Dermis microvascular lymphatic vessel endothelial cell (primary cell): ENCODE measurements around the gene ZNF584. TPM values are rescaled to one million over a fixed set of nuclear protein-coding genes. Genes with fewer than 3 reads are reported as not detected.

ENCODE experiments used
- DNase-seq, 2 donors: peaks; one replicate each; pipeline versions ENCODE4 v3.0.0 to v3.0.0-alpha.2; 2010; ENCODE audit warnings: low read depth in 2 of 2
- total RNA-seq: library from RNA; depleted of rRNA; stranded (reverse); fragments of >200 nt; gene quantifications from 2 replicates; pipeline ENCODE4 v1.2.1, GENCODE V29; 2014

The ZNF584 gene
- total RNA-seq, 1 donor from 2014 or later: 7.7 TPM

- DNase-seq: no peak
Observed at GRCh38 chr19:58466089-58466759, 57.8 kb downstream of the ZNF584 start.

- DNase-seq: peak; percentile 95 to 98
Observed at GRCh38 chr19:58466760-58467589, 58.5 kb downstream of the ZNF584 start, which contains the start of gene ZNF324. TSS of gene ZNF324 (plus strand) at chr19:58467080. CDS start at chr19:58469186, 2,106 bp downstream.

Other genes with a start within 250 kb of the ZNF584 start
- gene ZNF274, start 225.6 kb upstream of the ZNF584 start, total RNA-seq: 9.6 and 13.5 TPM in 2 replicates
- gene ZNF544, start 179.7 kb upstream of the ZNF584 start, total RNA-seq: 39.0 and 47.8 TPM in 2 replicates
- gene ZNF8, start 129.7 kb upstream of the ZNF584 start, total RNA-seq: 3.0 and 4.8 TPM in 2 replicates
- 11.4 and 18.7 TPM in 2 replicates for gene ERVK3-1, start 103.3 kb upstream of the ZNF584 start, total RNA-seq
- gene ZSCAN22, start 81.7 kb upstream of the ZNF584 start, total RNA-seq: 1.7 and 2.4 TPM in 2 replicates
- 4.3 and 5.4 TPM in 2 replicates for gene A1BG, start 55.2 kb upstream of the ZNF584 start, total RNA-seq
- 0.51 and 0.89 TPM in 2 replicates for gene ZNF497, start 45.9 kb upstream of the ZNF584 start, total RNA-seq
- 1.7 and 3.7 TPM in 2 replicates for gene ZNF837, start 27.6 kb upstream of the ZNF584 start, total RNA-seq
- 2,588 and 2,654 TPM in 2 replicates for gene RPS5, start 21.4 kb upstream of the ZNF584 start, total RNA-seq
- gene RNF225, start 13.0 kb upstream of the ZNF584 start, total RNA-seq: not detected in 2 replicates
- gene ZNF132, start 31.5 kb downstream of the ZNF584 start, total RNA-seq: 4.1 and 6.2 TPM in 2 replicates
- 6.0 and 7.6 TPM in 2 replicates for gene ZNF324B, start 43.0 kb downstream of the ZNF584 start, total RNA-seq
- 8.9 and 12.4 TPM in 2 replicates for gene ZNF324, start 58.4 kb downstream of the ZNF584 start, total RNA-seq
- gene ZNF446, start 67.7 kb downstream of the ZNF584 start, total RNA-seq: 3.2 and 5.7 TPM in 2 replicates
- 10.1 and 10.9 TPM in 2 replicates for gene SLC27A5, start 103.3 kb downstream of the ZNF584 start, total RNA-seq
- 3.5 and 5.7 TPM in 2 replicates for gene ZBTB45, start 111.2 kb downstream of the ZNF584 start, total RNA-seq
- 339 and 348 TPM in 2 replicates for gene TRIM28, start 135.4 kb downstream of the ZNF584 start, total RNA-seq
- 90.8 and 112 TPM in 2 replicates for gene CHMP2A, start 146.5 kb downstream of the ZNF584 start, total RNA-seq
- gene UBE2M, start 150.0 kb downstream of the ZNF584 start, total RNA-seq: 60.4 and 80.1 TPM in 2 replicates
- gene MZF1, start 164.7 kb downstream of the ZNF584 start, total RNA-seq: 5.1 and 11.1 TPM in 2 replicates